ENCODE results near the gene CNTN4. TPM values are rescaled to one million over a fixed set of nuclear protein-coding genes. Genes with fewer than 3 reads are reported as not detected.

Gene CNTN4
- total and polyA plus RNA-seq, 2 of the 8 experiments (the other 6 are each of a cell fraction or from before 2014, with no cell fraction given), result 0.41 to 2.2 TPM

GRCh38 chr3:2589336-2589969 is 490.8 kb downstream of the CNTN4 start (continued):
- no peak for TF ChIP-seq USF2 (IDR thresholded peaks at IDR 0.05; ENCODE audit: low read length)
- TF ChIP-seq SRF (IDR thresholded peaks at IDR 0.05; ENCODE audit: low read depth, low read length), result no peak
- no peak for TF ChIP-seq RBBP5 (IDR thresholded peaks at IDR 0.05; ENCODE audit: borderline replicate concordance, low read depth, low read length)
- TF ChIP-seq CBX8 (IDR thresholded peaks at IDR 0.05; ENCODE audit: borderline replicate concordance, low read depth, low read length), result no peak
- no peak for TF ChIP-seq JUND (IDR thresholded peaks at IDR 0.05; ENCODE audit: low read length)
- no peak for TF ChIP-seq RAD21 (IDR thresholded peaks at IDR 0.05 in 1 of 2, conservative IDR thresholded peaks at IDR 0.05 in 1 of 2; ENCODE audit: low read depth in 2 of 2, low read length in 2 of 2)
- TF ChIP-seq SP1 (IDR thresholded peaks at IDR 0.05; ENCODE audit: low read depth, low read length), result no peak
